A549 (cell line): ENCODE measurements around the gene LRRIQ3. TPM values are rescaled to one million over a fixed set of nuclear protein-coding genes. Genes with fewer than 3 reads are reported as not detected.

ENCODE experiments used
- ATAC-seq, 2 experiments: fragments of 200-7000 bp in 1 of 2; fragments of >200 bp in 1 of 2; cut with Nextera tagmentation in 1 of 2; cut with Tn5 transposase in 1 of 2; 3 replicates each; pipeline versions ENCODE4 v1.8.0 to v1.9.1; 2018 to 2020; ENCODE audit warnings: mild to moderate bottlenecking in 1 of 2, moderate library complexity in 1 of 2
- CTCF ChIA-PET: fragments of 300-600 bp; sonication (Branson Sonifier 250); formaldehyde crosslinking; extraction: SDS; loops from one replicate; lab custom pipeline; 2021; ENCODE audit warnings: antibody characterized with exemption, inconsistent platforms; lab: Yijun Ruan, JAX
- POLR2A ChIA-PET: fragments of 350-600 bp; formaldehyde crosslinking; extraction: SDS; loops from one replicate; lab custom pipeline; 2021; ENCODE audit warnings: antibody characterized with exemption, inconsistent platforms; lab: Yijun Ruan, JAX
- DNase-seq, 2 experiments: peaks; one replicate each; pipeline versions ENCODE4 v3.0.0 to v3.0.0-alpha.2; 2011 to 2016; ENCODE audit warnings: low read depth in 1 of 2, low spot score in 1 of 2
- FAIRE-seq: peaks from 2 replicates; lab custom pipeline; 2011; peaks lifted over from hg19 to GRCh38; lab: Jason Lieb, UNC
- H3K27ac ChIP-seq, 2 experiments: fragments of >200 bp; sonication (Bioruptor Twin); formaldehyde crosslinking; 3 replicates each; pipeline ENCODE4 v1.5.1; 2016 to 2017
- H3K4me1 ChIP-seq: fragments of >200 bp; sonication (Bioruptor Twin); formaldehyde crosslinking; 3 replicates; pipeline ENCODE4 v1.6.1; 2016
- H3K4me2 ChIP-seq: fragments of >200 bp; sonication (Bioruptor Twin); formaldehyde crosslinking; 3 replicates; pipeline ENCODE4 v1.6.1; 2016
- H3K4me3 ChIP-seq: fragments of >200 bp; sonication (Bioruptor Twin); formaldehyde crosslinking; 3 replicates; pipeline ENCODE4 v1.5.1; 2016
- H3K9me3 ChIP-seq: fragments of >200 bp; sonication (Bioruptor Twin); formaldehyde crosslinking; 3 replicates; pipeline ENCODE4 v1.6.1; 2016
- ATOH8 ChIP-seq: fragments of 250-450 bp; sonication (Bioruptor Pico); IDR thresholded peaks from 2 replicates; pipeline ENCODE4 v1.5.0; 2020; ENCODE audit warnings: low read depth, mild to moderate bottlenecking, moderate library complexity
- BHLHE40 ChIP-seq: IDR thresholded peaks from 2 replicates; pipeline ENCODE4 v1.6.1; 2012; ENCODE audit warnings: low read depth, low read length, inconsistent platforms
- CBX2 ChIP-seq: fragments of 200-600 bp; sonication (generic); IDR thresholded peaks from 2 replicates; pipeline ENCODE4 v1.6.1; 2016; ENCODE audit warnings: low read depth, mild to moderate bottlenecking, borderline replicate concordance
- CTCF ChIP-seq: fragments of >200 bp; sonication (Bioruptor Twin); formaldehyde crosslinking; IDR thresholded peaks from 3 replicates; pipeline ENCODE4 v1.5.1; 2016
- E2F6 ChIP-seq: IDR thresholded peaks from 2 replicates; pipeline ENCODE4 v1.6.1; 2012; ENCODE audit warnings: low read depth, borderline replicate concordance
- EHMT2 ChIP-seq: fragments of 200-600 bp; sonication (generic); IDR thresholded peaks from 2 replicates; pipeline ENCODE4 v1.6.1; 2016; ENCODE audit warnings: antibody characterized with exemption, low read depth, mild to moderate bottlenecking, moderate library complexity
- EP300 ChIP-seq, 2 experiments: fragments of >200 bp; sonication (Bioruptor Twin); formaldehyde crosslinking; IDR thresholded peaks; 2 replicates in 1 of 2; 3 replicates in 1 of 2; pipeline ENCODE4 v1.6.1; 2016 to 2017
- FOSL2 ChIP-seq, 2 experiments: fragments of 450-650 bp in 1 of 2; fragments of >200 bp in 1 of 2; sonication (Bioruptor Twin) in 1 of 2; formaldehyde crosslinking; IDR thresholded peaks; 2 replicates each; pipeline versions ENCODE4 v1.5.0 to v1.6.1; 2016 to 2020; ENCODE audit warnings: mild to moderate bottlenecking in 1 of 2, moderate library complexity in 1 of 2
- FOXS1 ChIP-seq: fragments of 250-450 bp; sonication (Bioruptor Pico); IDR thresholded peaks from 2 replicates; pipeline ENCODE4 v1.5.0; 2020; ENCODE audit warnings: mild to moderate bottlenecking, moderate library complexity
- GATA3 ChIP-seq: IDR thresholded peaks from 2 replicates; pipeline ENCODE4 v1.6.1; 2012; ENCODE audit warnings: borderline replicate concordance
- HOXA7 ChIP-seq: fragments of 250-450 bp; sonication (Bioruptor Pico); IDR thresholded peaks from 2 replicates; pipeline ENCODE4 v1.5.0; 2020; ENCODE audit warnings: mild to moderate bottlenecking, moderate library complexity
- HOXB5 ChIP-seq: fragments of 250-450 bp; sonication (Bioruptor Pico); IDR thresholded peaks from 2 replicates; pipeline ENCODE4 v1.5.0; 2020; ENCODE audit warnings: mild to moderate bottlenecking, moderate library complexity
- KDM1A ChIP-seq: fragments of 200-600 bp; sonication (generic); IDR thresholded peaks from 2 replicates; pipeline ENCODE4 v1.6.1; 2016; ENCODE audit warnings: low read depth, mild to moderate bottlenecking
- MAFK ChIP-seq: fragments of 450-650 bp; IDR thresholded peaks from 2 replicates; pipeline ENCODE4 v1.6.1; 2014; ENCODE audit not compliant: partially characterized antibody
- MAX ChIP-seq: IDR thresholded peaks from 2 replicates; pipeline ENCODE4 v1.6.1; 2012
- MAZ ChIP-seq: fragments of 150-350 bp; IDR thresholded peaks from 2 replicates; pipeline ENCODE4 v1.6.1; 2014; ENCODE audit warnings: antibody characterized with exemption, low read depth, low read length, borderline replicate concordance
- NFE2L2 ChIP-seq: fragments of 150-350 bp; conservative IDR thresholded peaks from 2 replicates; pipeline ENCODE4 v1.6.1; 2014; ENCODE audit warnings: low read length
- NPAS2 ChIP-seq: fragments of 250-450 bp; sonication (Bioruptor Pico); IDR thresholded peaks from 2 replicates; pipeline ENCODE4 v1.8.0; 2022; ENCODE audit warnings: mild to moderate bottlenecking, moderate library complexity, borderline replicate concordance
- NR3C1 ChIP-seq: fragments of >200 bp; sonication (Bioruptor Twin); formaldehyde crosslinking; IDR thresholded peaks from 3 replicates; pipeline ENCODE4 v1.6.1; 2017
- PBX3 ChIP-seq: IDR thresholded peaks from 2 replicates; pipeline ENCODE4 v1.6.1; 2012
- POLR2A ChIP-seq: IDR thresholded peaks from 2 replicates; pipeline ENCODE4 v1.6.1; 2012; ENCODE audit warnings: mild to moderate bottlenecking, low read length
- POLR2AphosphoS2 ChIP-seq: conservative IDR thresholded peaks from 2 replicates; pipeline ENCODE4 v1.6.1; 2012; ENCODE audit warnings: low read length, improper control_type of control experiment, inconsistent platforms
- RCOR1 ChIP-seq: fragments of 150-350 bp; IDR thresholded peaks from 2 replicates; pipeline ENCODE4 v1.6.1; 2014; ENCODE audit warnings: antibody characterized with exemption, low read length, low read depth
- RNF2 ChIP-seq: fragments of 200-600 bp; sonication (generic); IDR thresholded peaks from 2 replicates; pipeline ENCODE4 v1.6.1; 2016; ENCODE audit warnings: low read depth, mild to moderate bottlenecking, antibody characterized with exemption, moderate library complexity, borderline replicate concordance
- TFCP2L1 ChIP-seq: fragments of 250-450 bp; sonication (Bioruptor Pico); IDR thresholded peaks from 2 replicates; pipeline ENCODE4 v1.5.0; 2021; ENCODE audit warnings: mild to moderate bottlenecking
- ZFP36 ChIP-seq: fragments of 450-650 bp; IDR thresholded peaks from 2 replicates; pipeline ENCODE4 v1.6.1; 2014; ENCODE audit warnings: borderline replicate concordance; ENCODE audit not compliant: partially characterized antibody
- WGBS: methylation state at CpG from one replicate; pipeline ENCODE4 v1.1.6; 2017; ENCODE audit errors: missing lambda C conversion rate; 5-methylcytosine and 5-hydroxymethylcytosine counted together
- polyA plus RNA-seq, 4 experiments: library from polyadenylated mRNA; depleted of rRNA in 3 of 4; stranded (reverse); fragments of >200 nt; fragmentation: RNase III in 1 of 4; extraction: RNeasy Plus Mini Kit Qiagen cat#74134 plus additional on column Dnase treatment in 1 of 4; gene quantifications; 2 replicates in 3 of 4; 3 replicates in 1 of 4; pipeline ENCODE4 v1.2.3, GENCODE V29; 2011 to 2017

Gene LRRIQ3
- polyA plus RNA-seq, 2 of the 4 experiments (the other 2 are of a cell fraction) = 2.4 to 3.9 TPM

- ChIA-PET POLR2A (no interaction called here), CTCF (no interaction called here)
- H3K9me3 ChIP-seq = no peaks in the 10 kb centered on the region
- FAIRE-seq (no peak), DNase-seq (no peak), ATAC-seq (no peak)
- no peak overlapping the region for H3K4me2 ChIP-seq
- H3K27ac ChIP-seq = no peak overlapping the region
- 24% methylated on average over 1 of the region's 1 CpG for WGBS
- TF ChIP-seq FOSL2 (IDR thresholded peaks at IDR 0.05) = no peak
- TF ChIP-seq FOSL2 (CRISPR knock-in tag; IDR thresholded peaks at IDR 0.05) = no peak
- TF ChIP-seq MAX = no peak
- no peak for TF ChIP-seq PBX3
- TF ChIP-seq ATOH8 (CRISPR knock-in tag) = no peak
- TF ChIP-seq POLR2A = no peak
- TF ChIP-seq POLR2AphosphoS2 = no peak
- TF ChIP-seq MAZ = no peak
- TF ChIP-seq FOXS1 (CRISPR knock-in tag) = no peak
- no peak for TF ChIP-seq EHMT2
- no peak for TF ChIP-seq CBX2
- no peak for TF ChIP-seq NR3C1
- no peak for TF ChIP-seq HOXA7
- no peak for TF ChIP-seq NPAS2
- TF ChIP-seq ZFP36 = no peak
- no peak for TF ChIP-seq E2F6
- no peak for TF ChIP-seq CTCF
- no peaks in the 10 kb centered on the region for H3K4me1 ChIP-seq
- H3K4me3 ChIP-seq = no peak overlapping the region
Measured at GRCh38 chr1:74012583-74012982, 185.4 kb downstream of the LRRIQ3 start.

- POLR2A ChIA-PET = no interaction called here
- CTCF ChIA-PET = no interaction called here
- no peak for ATAC-seq
- no peak for DNase-seq
- H3K9me3 ChIP-seq = no peaks in the 10 kb centered on the region
- TF ChIP-seq MAX = no peak
- no peak for TF ChIP-seq GATA3
- no peak for TF ChIP-seq RNF2
- no peak for TF ChIP-seq PBX3
- TF ChIP-seq KDM1A = no peak
- TF ChIP-seq MAFK = no peak
- no peak for TF ChIP-seq RCOR1
- TF ChIP-seq HOXB5 = no peak
- TF ChIP-seq EP300 (IDR thresholded peaks at IDR 0.05) = no peak
- no peak for TF ChIP-seq TFCP2L1
- TF ChIP-seq NR3C1 = no peak
- TF ChIP-seq MAZ = no peak
- no peak for TF ChIP-seq NFE2L2
- TF ChIP-seq EHMT2 = no peak
- TF ChIP-seq BHLHE40 = no peak
- H3K4me1 ChIP-seq = no peaks in the 10 kb centered on the region
- no peak overlapping the region for H3K4me2 ChIP-seq
- H3K4me3 ChIP-seq = no peak overlapping the region
- FAIRE-seq = no peak
- H3K27ac ChIP-seq = no peak overlapping the region
Measured at GRCh38 chr1:74011736-74012135, 186.2 kb downstream of the LRRIQ3 start.
